MM.1S (cell line): Measurements from ENCODE around the gene CERS1.
"Not testable (repeated sequence)": the region's sequence is repeated elsewhere in the genome, so short reads cannot be mapped to it uniquely, and the experiment has no call there.

Source experiments
- DNase-seq: peaks from one replicate; pipeline ENCODE4 v3.0.0-alpha.2; 2015
- H2AFZ ChIP-seq: fragments of 300-600 bp; sonication (generic); 2 replicates; pipeline ENCODE4 v1.6.0; 2016; ENCODE audit warnings: antibody characterized with exemption, low read length
- H3F3A ChIP-seq: fragments of 300-600 bp; sonication (generic); 2 replicates; pipeline ENCODE4 v1.6.1; 2016; ENCODE audit warnings: mild to moderate bottlenecking, antibody characterized with exemption, low read length, moderate library complexity, mixed read lengths; ENCODE audit not compliant: insufficient read depth
- H3K27ac ChIP-seq: fragments of 300-600 bp; sonication (generic); 2 replicates; pipeline ENCODE4 v1.5.1; 2016; ENCODE audit warnings: mild to moderate bottlenecking, low read length
- H3K27me3 ChIP-seq: fragments of 300-600 bp; sonication (generic); replicated peaks from 2 replicates; pipeline ENCODE4 v1.6.0; 2016; ENCODE audit warnings: low read length; ENCODE audit not compliant: insufficient read depth
- H3K36me3 ChIP-seq: fragments of 300-600 bp; sonication (generic); replicated peaks from 2 replicates; pipeline ENCODE4 v1.6.1; 2016; ENCODE audit warnings: mild to moderate bottlenecking, low read length, mixed read lengths; ENCODE audit not compliant: insufficient read depth
- H3K4me1 ChIP-seq: fragments of 300-600 bp; sonication (generic); 2 replicates; pipeline ENCODE4 v1.6.1; 2016; ENCODE audit warnings: low read length, mixed read lengths
- H3K4me2 ChIP-seq: fragments of 300-600 bp; sonication (generic); 2 replicates; pipeline ENCODE4 v1.6.0; 2016; ENCODE audit warnings: low read depth, low read length
- H3K4me3 ChIP-seq: fragments of 300-600 bp; sonication (generic); 2 replicates; pipeline ENCODE4 v1.5.1; 2016; ENCODE audit warnings: low read length, mixed read lengths
- H3K79me2 ChIP-seq: fragments of 300-600 bp; sonication (generic); 2 replicates; pipeline ENCODE4 v1.6.1; 2016; ENCODE audit warnings: mixed run types, low read length, mixed read lengths
- H3K9ac ChIP-seq: fragments of 300-600 bp; sonication (generic); 2 replicates; pipeline ENCODE4 v1.6.1; 2016; ENCODE audit warnings: low read length, mixed read lengths
- H3K9me2 ChIP-seq: fragments of 300-600 bp; sonication (generic); replicated peaks from 2 replicates; pipeline ENCODE4 v1.6.1; 2016; ENCODE audit warnings: mild to moderate bottlenecking, low read length, mixed read lengths; ENCODE audit not compliant: insufficient read depth
- H3K9me3 ChIP-seq: fragments of 300-600 bp; sonication (generic); replicated peaks from 2 replicates; pipeline ENCODE4 v1.6.1; 2016; ENCODE audit warnings: mild to moderate bottlenecking, low read length, mixed read lengths; ENCODE audit not compliant: insufficient read depth
- H4K20me1 ChIP-seq: fragments of 300-600 bp; sonication (generic); 2 replicates; pipeline ENCODE4 v1.6.1; 2016; ENCODE audit warnings: mild to moderate bottlenecking, low read length, moderate library complexity, mixed read lengths; ENCODE audit not compliant: insufficient read depth
- EZH2 ChIP-seq: fragments of 300-600 bp; sonication (generic); optimal IDR thresholded peaks from 2 replicates; pipeline ENCODE3; 2017; ENCODE audit warnings: low read depth, mild to moderate bottlenecking, antibody characterized with exemption, low read length, mixed read lengths
- EZH2phosphoT487 ChIP-seq: fragments of 300-600 bp; sonication (generic); IDR thresholded peaks from 2 replicates; pipeline ENCODE4 v1.6.1; 2018; ENCODE audit warnings: antibody characterized with exemption, low read length
- TF ChIP-seq, protein P1 (sequence below): fragments of 300-600 bp; sonication (generic); IDR thresholded peaks from 2 replicates; pipeline ENCODE4 v1.5.1; 2016; ENCODE audit warnings: antibody characterized with exemption, low read length, mixed read lengths

CERS1 gene

DNA sequence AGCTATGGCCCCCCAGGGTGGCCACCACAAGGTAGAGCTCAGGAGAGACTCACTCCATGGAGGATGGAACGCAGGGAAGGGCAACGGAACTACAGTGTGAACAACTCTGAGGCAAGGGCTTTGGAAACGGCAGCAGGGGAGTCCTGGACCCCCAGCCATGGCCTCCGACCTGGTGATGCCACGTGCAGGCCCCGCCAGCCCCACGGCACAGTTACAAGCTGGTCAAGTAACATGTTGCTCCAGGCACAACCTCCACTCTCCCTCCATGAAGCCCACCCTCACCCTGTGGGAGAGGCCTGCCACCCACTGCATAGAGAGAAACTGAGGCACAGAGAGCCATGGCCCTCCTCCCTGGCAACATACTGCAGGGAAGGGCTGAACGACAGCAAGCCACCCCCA lies 9.1 kb upstream of the CERS1 start:
- Histone ChIP-seq H3K36me3 (no peaks in the 10 kb centered on the region), H4K20me1 (no peaks in the 10 kb centered on the region)
- no peak for TF ChIP-seq EZH2phosphoT487
- TF ChIP-seq, protein P1, sequence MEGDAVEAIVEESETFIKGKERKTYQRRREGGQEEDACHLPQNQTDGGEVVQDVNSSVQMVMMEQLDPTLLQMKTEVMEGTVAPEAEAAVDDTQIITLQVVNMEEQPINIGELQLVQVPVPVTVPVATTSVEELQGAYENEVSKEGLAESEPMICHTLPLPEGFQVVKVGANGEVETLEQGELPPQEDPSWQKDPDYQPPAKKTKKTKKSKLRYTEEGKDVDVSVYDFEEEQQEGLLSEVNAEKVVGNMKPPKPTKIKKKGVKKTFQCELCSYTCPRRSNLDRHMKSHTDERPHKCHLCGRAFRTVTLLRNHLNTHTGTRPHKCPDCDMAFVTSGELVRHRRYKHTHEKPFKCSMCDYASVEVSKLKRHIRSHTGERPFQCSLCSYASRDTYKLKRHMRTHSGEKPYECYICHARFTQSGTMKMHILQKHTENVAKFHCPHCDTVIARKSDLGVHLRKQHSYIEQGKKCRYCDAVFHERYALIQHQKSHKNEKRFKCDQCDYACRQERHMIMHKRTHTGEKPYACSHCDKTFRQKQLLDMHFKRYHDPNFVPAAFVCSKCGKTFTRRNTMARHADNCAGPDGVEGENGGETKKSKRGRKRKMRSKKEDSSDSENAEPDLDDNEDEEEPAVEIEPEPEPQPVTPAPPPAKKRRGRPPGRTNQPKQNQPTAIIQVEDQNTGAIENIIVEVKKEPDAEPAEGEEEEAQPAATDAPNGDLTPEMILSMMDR: no peak
- no peak for TF ChIP-seq EZH2

DNA sequence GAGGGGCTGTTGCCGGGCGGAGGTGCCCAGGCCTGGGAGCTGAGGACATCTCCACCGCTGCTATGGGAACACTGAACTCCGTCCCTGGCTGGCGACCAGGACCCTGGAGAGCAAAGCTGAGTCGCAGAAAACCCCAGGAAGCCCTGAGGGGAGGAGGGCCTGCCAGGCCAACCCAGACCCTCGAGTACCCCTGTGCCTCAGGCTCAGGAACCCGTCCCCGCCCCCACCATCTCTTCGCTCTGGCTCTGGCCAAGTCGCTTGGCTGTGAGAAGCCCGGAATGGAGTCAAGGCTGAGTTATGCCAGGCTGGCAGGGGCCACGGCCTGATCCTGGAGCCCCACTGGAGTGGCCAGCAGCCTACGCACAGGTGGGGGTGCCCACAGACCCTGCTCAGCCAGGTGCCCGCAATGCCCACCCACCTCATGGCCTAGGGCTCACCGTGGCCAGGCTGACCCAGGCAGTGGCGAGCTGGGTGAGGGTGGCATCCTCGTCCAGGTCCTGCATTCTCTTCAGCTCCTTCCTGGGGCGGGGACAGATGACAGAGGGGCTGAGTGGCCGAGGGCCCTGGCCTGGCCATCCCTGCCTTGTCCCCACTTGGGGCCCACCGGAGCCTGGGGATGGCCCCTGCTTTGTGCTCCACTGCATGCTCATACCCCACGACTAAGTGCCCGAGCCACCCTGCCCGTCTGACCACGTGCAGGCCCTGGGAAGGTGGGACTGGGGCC lies 8.5 kb upstream of the CERS1 start:
- no peak for TF ChIP-seq EZH2
- TF ChIP-seq EZH2phosphoT487: no peak
- TF ChIP-seq, protein P1: no peak
- Histone ChIP-seq H3F3A (no peaks in the 10 kb centered on the region), H3K9ac (no peak overlapping the region), H2AFZ (no peak overlapping the region), H3K4me3 (no peak overlapping the region), H3K27me3 (no peaks in the 10 kb centered on the region), H3K4me1 (no peaks in the 10 kb centered on the region), H3K9me3 (no peaks in the 10 kb centered on the region), H3K9me2 (no peaks in the 10 kb centered on the region), H3K36me3 (no peaks in the 10 kb centered on the region), H3K27ac (no peak overlapping the region), H4K20me1 (no peaks in the 10 kb centered on the region), H3K4me2 (no peak overlapping the region), H3K79me2 (no peaks in the 10 kb centered on the region)
- DNase-seq: no peak

More for the DNA sequence above, 9.1 kb upstream of the CERS1 start:
- no peak for DNase-seq
- Histone ChIP-seq H3K4me1 (no peaks in the 10 kb centered on the region), H3K9ac (no peak overlapping the region), H3K9me2 (no peaks in the 10 kb centered on the region), H3K27ac (no peak overlapping the region), H3K27me3 (no peaks in the 10 kb centered on the region), H3F3A (no peaks in the 10 kb centered on the region), H3K9me3 (no peaks in the 10 kb centered on the region), H3K4me2 (no peak overlapping the region), H2AFZ (no peak overlapping the region), H3K79me2 (no peaks in the 10 kb centered on the region), H3K4me3 (no peak overlapping the region)

DNA sequence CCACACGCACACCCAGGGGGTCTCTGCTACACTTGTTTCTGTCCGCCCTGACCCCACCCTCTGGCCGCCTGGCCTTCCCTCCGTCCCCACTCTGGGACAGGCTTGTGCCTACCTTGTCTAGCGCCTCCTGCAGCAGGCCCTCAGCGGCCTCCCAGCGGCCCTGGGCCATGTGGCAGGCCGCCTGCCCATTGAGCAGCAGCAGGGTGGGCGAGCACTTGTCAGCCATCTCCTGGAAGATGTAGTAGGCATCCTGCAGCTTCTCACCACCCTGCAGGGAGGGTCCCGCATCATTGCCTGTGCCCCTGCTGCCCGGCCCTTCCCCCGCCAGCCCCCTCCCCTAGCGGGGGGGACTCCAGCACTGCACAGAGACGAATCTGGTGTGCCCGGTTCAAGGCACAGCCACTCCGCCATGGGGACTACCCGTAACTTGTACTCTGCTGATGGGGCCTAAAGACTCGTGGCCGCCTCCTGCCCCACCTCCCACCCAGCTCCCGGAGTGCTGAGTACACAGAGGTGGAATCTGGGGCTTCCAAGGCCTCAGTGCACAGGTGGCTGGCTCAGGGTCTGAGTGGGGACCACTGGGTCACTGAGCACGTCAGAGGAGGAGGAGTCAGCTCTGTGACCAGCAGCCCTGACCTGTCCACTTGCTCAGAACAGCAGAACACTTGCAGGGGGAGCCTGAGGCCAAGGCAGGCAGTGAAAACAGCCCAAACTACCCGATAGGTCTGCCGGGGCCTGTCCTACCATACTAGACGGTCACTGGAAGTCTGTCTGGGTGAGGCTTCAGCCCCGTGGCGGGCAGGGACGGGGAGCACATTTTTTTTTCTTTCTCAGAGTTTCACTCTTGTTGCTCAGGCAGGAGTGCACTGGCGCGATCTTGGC lies 7.4 kb upstream of the CERS1 start:
- H3K9ac ChIP-seq: no peak overlapping the region
- no peak overlapping the region for H3K27ac ChIP-seq
- H2AFZ ChIP-seq: no peak overlapping the region
- DNase-seq: no peak
- no peak overlapping the region for H3K4me2 ChIP-seq
- no peaks in the 10 kb centered on the region for H3F3A ChIP-seq
- H3K9me2 ChIP-seq: no peaks in the 10 kb centered on the region
- no peaks in the 10 kb centered on the region for H3K27me3 ChIP-seq
- no peak overlapping the region for H3K4me3 ChIP-seq
- TF ChIP-seq, protein P1: no peak
- TF ChIP-seq EZH2: no peak
- no peak for TF ChIP-seq EZH2phosphoT487
- no peaks in the 10 kb centered on the region for H3K4me1 ChIP-seq
- no peaks in the 10 kb centered on the region for H3K9me3 ChIP-seq
- no peaks in the 10 kb centered on the region for H3K36me3 ChIP-seq
- H3K79me2 ChIP-seq: no peaks in the 10 kb centered on the region
- no peaks in the 10 kb centered on the region for H4K20me1 ChIP-seq

DNA sequence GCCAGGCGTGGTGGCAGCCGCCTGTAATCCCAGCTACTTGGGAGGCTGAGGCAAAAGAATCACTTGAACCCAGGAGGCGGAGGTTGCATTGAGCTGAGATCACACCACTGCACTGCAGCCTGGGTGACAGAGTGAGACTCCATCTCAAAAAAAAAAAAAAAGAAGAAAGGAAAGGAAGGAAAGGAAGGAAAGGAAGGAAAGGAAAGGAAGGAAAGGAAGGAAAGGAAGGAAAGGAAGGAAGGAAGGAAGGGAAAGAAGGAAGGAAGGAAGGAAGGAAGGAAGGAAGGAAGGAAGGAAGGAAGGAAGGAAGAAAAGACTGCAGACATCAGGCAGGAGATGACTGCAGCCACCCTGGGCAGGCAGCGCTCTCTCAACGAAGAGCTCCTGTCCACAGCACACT lies 6.6 kb upstream of the CERS1 start:
- H3K36me3 ChIP-seq, H3K4me1 ChIP-seq, H3K27ac ChIP-seq, H2AFZ ChIP-seq, H3K4me3 ChIP-seq, H3K9ac ChIP-seq, H3K9me2 ChIP-seq, DNase-seq, H3K27me3 ChIP-seq, H3F3A ChIP-seq, H3K79me2 ChIP-seq, H3K4me2 ChIP-seq, H4K20me1 ChIP-seq, H3K9me3 ChIP-seq: not testable (repeated sequence)
